ENCODE results near the gene OR1D5. TPM values are rescaled to one million over a fixed set of nuclear protein-coding genes. Genes with fewer than 3 reads are reported as not detected.

Gene OR1D5
- total and polyA plus RNA-seq, 7 experiments from 2014 or later, result not detected

DNA sequence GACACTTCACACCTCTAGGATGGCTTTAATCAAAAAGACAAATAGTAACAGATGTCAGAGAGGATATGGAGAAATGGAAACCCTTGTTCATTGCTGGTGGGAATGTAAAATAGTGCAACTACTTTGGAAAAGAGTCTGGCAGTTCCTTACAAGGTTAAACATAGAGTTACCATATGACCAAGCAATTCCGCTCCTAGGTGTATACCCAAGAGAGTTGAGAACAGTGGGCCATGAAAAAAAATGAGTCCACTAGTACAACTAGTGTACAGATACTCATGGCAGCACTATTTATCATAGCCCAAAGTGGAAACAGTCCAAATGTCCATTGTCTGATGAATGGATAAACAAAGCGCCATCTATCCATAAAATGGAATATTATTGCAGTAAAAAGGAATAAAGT, 39.1 kb downstream of the OR1D5 start:
- intact Hi-C loops (cut with micrococcal nuclease), result no loop called here
- Mint-ChIP-seq H3K4me1 (peaks cover 0 to 2% (median 0%) of the 10 kb centered on the region in 7 donors), H3K27me3 (no peaks in the 10 kb centered on the region), H3K27ac (peak overlapping the region in 1 of 9 donors; percentile 9), H3K36me3 (peaks cover 30 to 71% (median 49%) of the 10 kb centered on the region in 5 donors), H3K4me3 (no peak overlapping the region), H3K9me3 (peaks cover 3 to 28% (median 17%) of the 10 kb centered on the region in 11 donors)
- no peaks in the 10 kb centered on the region for H3K4me1 ChIP-seq (ENCODE audit: control insufficient read depth in 2 of 2, insufficient read depth in 2 of 2, low read length in 2 of 2)
- H3K27me3 ChIP-seq (ENCODE audit: control insufficient read depth in 2 of 2, insufficient read depth in 2 of 2, low read length in 2 of 2), result no peaks in the 10 kb centered on the region
- POLR2A ChIA-PET, result no interaction called here
- CTCF ChIA-PET, result no interaction called here
- no peak overlapping the region for H3K27ac ChIP-seq (ENCODE audit: low read depth, low read length)
- peaks cover 0 to 72% (median 10%) of the 10 kb centered on the region in 3 experiments for H3K36me3 ChIP-seq (ENCODE audit: control insufficient read depth in 2 of 3, insufficient read depth in 3 of 3, low read length in 3 of 3)
- DNase-seq (no peak), ATAC-seq (no peak)
- H3K9me3 ChIP-seq (ENCODE audit: control insufficient read depth in 2 of 3, low read length in 3 of 3), result peaks cover 0 to 10% (median 0%) of the 10 kb centered on the region in 3 experiments
- H3K4me3 ChIP-seq (ENCODE audit: low read length), result no peak overlapping the region

DNA sequence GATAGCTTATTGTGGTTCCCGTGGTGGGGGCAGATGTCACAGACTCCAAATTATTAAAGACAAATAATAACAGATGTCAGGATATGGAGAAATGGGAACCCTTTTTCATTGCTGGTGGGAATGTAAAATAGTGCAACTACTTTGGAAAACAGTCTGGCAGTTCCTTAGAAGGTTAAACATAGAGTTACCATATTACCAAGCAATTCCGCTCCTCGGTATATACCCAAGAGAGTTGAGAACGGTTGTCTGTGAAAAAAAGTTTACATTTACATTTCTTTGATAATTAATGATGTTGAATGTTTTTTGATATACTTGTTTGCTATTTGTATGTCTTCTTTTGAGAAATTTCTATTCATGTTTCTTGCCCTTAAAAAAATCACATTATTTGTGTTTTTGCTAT, 41.2 kb downstream of the OR1D5 start:
- H3K36me3 ChIP-seq (ENCODE audit: control insufficient read depth in 2 of 3, insufficient read depth in 3 of 3, low read length in 3 of 3), result peaks cover 0 to 76% (median 10%) of the 10 kb centered on the region in 3 experiments
- POLR2A ChIA-PET, result no interaction called here
- no peaks in the 10 kb centered on the region for H3K27me3 ChIP-seq (ENCODE audit: control insufficient read depth in 2 of 2, insufficient read depth in 2 of 2, low read length in 2 of 2)
- peaks cover 0 to 10% (median 0%) of the 10 kb centered on the region in 3 experiments for H3K9me3 ChIP-seq (ENCODE audit: control insufficient read depth in 2 of 3, low read length in 3 of 3)
- no peaks in the 10 kb centered on the region for H3K27me3 Mint-ChIP-seq
- no peak overlapping the region for H3K27ac Mint-ChIP-seq
- H3K4me1 Mint-ChIP-seq, result peaks cover 0 to 2% (median 0%) of the 10 kb centered on the region in 7 donors
- peaks cover 30 to 60% (median 42%) of the 10 kb centered on the region in 5 donors for H3K36me3 Mint-ChIP-seq
- H3K9me3 Mint-ChIP-seq, result peaks cover 3 to 28% (median 17%) of the 10 kb centered on the region in 11 donors
- ATAC-seq, result no peak
- no peak overlapping the region for H3K4me3 ChIP-seq (ENCODE audit: low read length)
- H3K4me3 Mint-ChIP-seq, result no peak overlapping the region
- no peaks in the 10 kb centered on the region for H3K4me1 ChIP-seq (ENCODE audit: control insufficient read depth in 2 of 2, insufficient read depth in 2 of 2, low read length in 2 of 2)
- CTCF ChIA-PET, result no interaction called here
- no peak for DNase-seq
- no peak overlapping the region for H3K27ac ChIP-seq (ENCODE audit: low read depth, low read length)
- intact Hi-C loops (cut with micrococcal nuclease), result no loop called here

DNA sequence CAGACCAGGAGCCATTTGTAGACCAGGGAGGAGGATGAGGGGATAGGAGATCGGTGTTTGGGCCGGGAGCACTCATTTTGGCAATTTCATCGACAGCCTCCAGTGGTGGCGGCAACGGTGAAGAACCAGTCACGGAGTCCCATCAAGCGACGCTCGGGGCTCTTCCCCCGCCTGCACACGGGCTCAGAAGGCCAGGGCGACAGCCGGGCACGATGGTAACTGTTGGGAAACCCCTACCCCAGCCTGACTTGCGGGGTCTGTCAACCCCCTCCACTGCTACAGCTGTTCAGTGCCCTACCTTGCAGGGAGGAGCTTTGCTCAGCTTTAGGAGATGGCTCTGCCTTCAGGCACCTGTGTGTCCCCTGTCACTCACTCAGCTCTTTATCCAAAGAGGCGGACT, 43.0 kb downstream of the OR1D5 start:
- H3K4me3 Mint-ChIP-seq, result no peak overlapping the region
- Histone ChIP-seq H3K9me3 (ENCODE audit: control insufficient read depth in 2 of 3, low read length in 3 of 3) (peaks cover 0 to 10% (median 0%) of the 10 kb centered on the region in 3 experiments), H3K27ac (ENCODE audit: low read depth, low read length) (no peak overlapping the region), H3K4me1 (ENCODE audit: control insufficient read depth in 2 of 2, insufficient read depth in 2 of 2, low read length in 2 of 2) (no peaks in the 10 kb centered on the region), H3K36me3 (ENCODE audit: control insufficient read depth in 2 of 3, insufficient read depth in 3 of 3, low read length in 3 of 3) (peaks cover 0 to 72% (median 10%) of the 10 kb centered on the region in 3 experiments), H3K27me3 (ENCODE audit: control insufficient read depth in 2 of 2, insufficient read depth in 2 of 2, low read length in 2 of 2) (no peaks in the 10 kb centered on the region), H3K4me3 (ENCODE audit: low read length) (no peak overlapping the region)
- H3K9me3 Mint-ChIP-seq, result peaks cover 3 to 28% (median 17%) of the 10 kb centered on the region in 11 donors
- H3K27ac Mint-ChIP-seq, result no peak overlapping the region
- H3K27me3 Mint-ChIP-seq, result no peaks in the 10 kb centered on the region
- CTCF ChIA-PET, result no interaction called here
- ATAC-seq (no peak), DNase-seq (no peak)
- POLR2A ChIA-PET, result no interaction called here
- intact Hi-C loops (cut with micrococcal nuclease), result no loop called here
- peaks cover 0 to 2% (median 0%) of the 10 kb centered on the region in 7 donors for H3K4me1 Mint-ChIP-seq
- H3K36me3 Mint-ChIP-seq, result peaks cover 30 to 74% (median 47%) of the 10 kb centered on the region in 5 donors

DNA sequence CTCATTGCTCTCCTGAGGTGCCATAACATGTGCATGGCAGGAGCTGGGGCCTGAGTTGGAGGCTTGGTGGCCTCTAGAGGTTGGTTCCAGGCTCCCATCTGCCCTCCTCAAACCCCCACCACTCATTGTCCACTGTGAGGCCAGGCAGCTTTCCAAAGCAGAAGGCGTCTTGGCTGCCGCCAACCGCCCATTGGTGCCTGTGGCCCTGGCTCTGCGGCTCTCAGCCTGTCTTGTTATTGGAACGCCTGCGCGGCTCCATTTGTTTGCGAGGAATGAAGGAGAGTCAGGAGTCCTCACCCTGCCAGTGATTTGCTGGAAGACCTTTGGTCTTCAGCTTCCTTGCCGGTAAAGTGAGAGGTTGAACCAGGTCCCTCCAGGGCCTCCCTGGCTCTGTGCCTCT, 43.6 kb downstream of the OR1D5 start:
- Histone ChIP-seq H3K4me3 (ENCODE audit: low read length) (no peak overlapping the region), H3K9me3 (ENCODE audit: control insufficient read depth in 2 of 3, low read length in 3 of 3) (peaks cover 0 to 10% (median 0%) of the 10 kb centered on the region in 3 experiments), H3K4me1 (ENCODE audit: control insufficient read depth in 2 of 2, insufficient read depth in 2 of 2, low read length in 2 of 2) (no peaks in the 10 kb centered on the region), H3K27me3 (ENCODE audit: control insufficient read depth in 2 of 2, insufficient read depth in 2 of 2, low read length in 2 of 2) (no peaks in the 10 kb centered on the region), H3K27ac (ENCODE audit: low read depth, low read length) (no peak overlapping the region), H3K36me3 (ENCODE audit: control insufficient read depth in 2 of 3, insufficient read depth in 3 of 3, low read length in 3 of 3) (peaks cover 0 to 69% (median 10%) of the 10 kb centered on the region in 3 experiments)
- Mint-ChIP-seq H3K4me1 (peaks cover 0 to 2% (median 0%) of the 10 kb centered on the region in 7 donors), H3K27me3 (no peaks in the 10 kb centered on the region), H3K9me3 (peaks cover 3 to 28% (median 17%) of the 10 kb centered on the region in 11 donors), H3K4me3 (no peak overlapping the region), H3K36me3 (peaks cover 30 to 74% (median 47%) of the 10 kb centered on the region in 5 donors), H3K27ac (no peak overlapping the region)
- POLR2A ChIA-PET, result no interaction called here
- intact Hi-C loops (cut with micrococcal nuclease), result no loop called here
- CTCF ChIA-PET, result no interaction called here
- DNase-seq (no peak), ATAC-seq (no peak)

DNA sequence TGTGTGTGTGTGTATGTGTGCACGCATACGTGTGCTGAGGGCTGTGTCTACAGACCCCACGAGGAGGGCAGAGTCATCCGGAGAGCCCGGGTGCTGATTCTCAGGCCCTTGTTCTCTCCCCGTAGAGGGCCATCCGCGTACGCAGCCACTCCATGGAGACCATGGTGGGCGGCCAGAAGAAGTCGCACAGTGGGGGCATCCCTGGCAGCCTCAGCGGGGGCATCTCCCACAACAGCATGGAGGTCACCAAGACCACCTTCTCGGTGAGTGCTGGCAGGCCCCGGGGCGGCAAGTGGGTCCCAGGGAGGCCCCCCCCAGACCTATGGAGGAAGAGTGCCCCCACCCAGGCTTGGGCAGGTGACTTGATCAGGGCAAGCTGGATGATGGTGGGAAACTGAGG, 45.5 kb downstream of the OR1D5 start:
- Mint-ChIP-seq H3K4me1 (no peaks in the 10 kb centered on the region), H3K27ac (no peak overlapping the region), H3K27me3 (no peaks in the 10 kb centered on the region), H3K4me3 (no peak overlapping the region), H3K36me3 (peaks cover 21 to 57% (median 35%) of the 10 kb centered on the region in 5 donors), H3K9me3 (peaks cover 0 to 24% (median 12%) of the 10 kb centered on the region in 11 donors)
- no peak overlapping the region for H3K4me3 ChIP-seq (ENCODE audit: low read length)
- H3K27ac ChIP-seq (ENCODE audit: low read depth, low read length), result no peak overlapping the region
- H3K27me3 ChIP-seq (ENCODE audit: control insufficient read depth in 2 of 2, insufficient read depth in 2 of 2, low read length in 2 of 2), result no peaks in the 10 kb centered on the region
- H3K36me3 ChIP-seq (ENCODE audit: control insufficient read depth in 2 of 3, insufficient read depth in 3 of 3, low read length in 3 of 3), result peaks cover 0 to 65% (median 10%) of the 10 kb centered on the region in 3 experiments
- intact Hi-C loops (cut with micrococcal nuclease), result no loop called here
- no peak for DNase-seq
- no peak for ATAC-seq
- peaks cover 0 to 6% (median 0%) of the 10 kb centered on the region in 3 experiments for H3K9me3 ChIP-seq (ENCODE audit: control insufficient read depth in 2 of 3, low read length in 3 of 3)
- POLR2A ChIA-PET, result no interaction called here
- no peaks in the 10 kb centered on the region for H3K4me1 ChIP-seq (ENCODE audit: control insufficient read depth in 2 of 2, insufficient read depth in 2 of 2, low read length in 2 of 2)
- CTCF ChIA-PET, result no interaction called here

DNA sequence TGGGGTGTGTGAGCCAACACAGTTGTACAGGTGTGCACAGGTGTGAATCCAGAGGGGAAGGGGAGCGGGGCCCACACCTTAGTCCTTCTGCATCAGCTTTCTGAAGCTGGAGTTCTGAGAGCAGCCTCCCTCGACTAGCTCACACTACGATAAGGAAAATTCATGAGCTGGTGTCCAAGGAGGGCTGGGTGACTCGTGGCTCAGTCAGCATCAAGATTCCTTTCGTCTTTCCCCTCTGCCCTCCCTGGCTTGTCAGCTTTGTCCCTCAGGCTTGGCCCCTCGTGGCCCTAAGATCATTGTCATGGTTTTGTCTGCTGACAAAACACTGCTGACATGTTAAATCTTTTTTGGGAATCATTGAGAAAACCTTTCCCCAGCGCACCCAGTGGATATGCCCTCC, 47.5 kb downstream of the OR1D5 start:
- Mint-ChIP-seq H3K36me3 (peaks cover 3 to 42% (median 18%) of the 10 kb centered on the region in 5 donors), H3K9me3 (peaks cover 0 to 3% (median under 1%) of the 10 kb centered on the region in 11 donors), H3K4me3 (no peak overlapping the region), H3K27me3 (no peaks in the 10 kb centered on the region), H3K4me1 (peaks cover 0 to 1% (median 0%) of the 10 kb centered on the region in 7 donors), H3K27ac (no peak overlapping the region)
- intact Hi-C loops (cut with micrococcal nuclease), result no loop called here
- Histone ChIP-seq H3K4me3 (ENCODE audit: low read length) (no peak overlapping the region), H3K36me3 (ENCODE audit: control insufficient read depth in 2 of 3, insufficient read depth in 3 of 3, low read length in 3 of 3) (peaks cover 0 to 52% (median 0%) of the 10 kb centered on the region in 3 experiments), H3K9me3 (ENCODE audit: control insufficient read depth in 2 of 3, low read length in 3 of 3) (no peaks in the 10 kb centered on the region), H3K4me1 (ENCODE audit: control insufficient read depth in 2 of 2, insufficient read depth in 2 of 2, low read length in 2 of 2) (no peaks in the 10 kb centered on the region), H3K27me3 (ENCODE audit: control insufficient read depth in 2 of 2, insufficient read depth in 2 of 2, low read length in 2 of 2) (no peaks in the 10 kb centered on the region), H3K27ac (ENCODE audit: low read depth, low read length) (no peak overlapping the region)
- CTCF ChIA-PET, result no interaction called here
- DNase-seq (no peak), ATAC-seq (no peak)
- POLR2A ChIA-PET, result no interaction called here
